DOHH2 (cell line): ENCODE measurements around the gene SAXO2.

ENCODE experiments used
- CTCF ChIP-seq: fragments of 200-600 bp; sonication (generic); IDR thresholded peaks from one replicate; pipeline ENCODE4 v1.5.1; 2014; ENCODE audit warnings: antibody characterized with exemption, mild to moderate bottlenecking, low read depth, low read length; ENCODE audit not compliant: poor library complexity, severe bottlenecking
- EZH2phosphoT487 ChIP-seq: fragments of 200-600 bp; sonication (generic); IDR thresholded peaks from 2 replicates; pipeline ENCODE4 v1.6.1; 2017; ENCODE audit warnings: borderline replicate concordance, mild to moderate bottlenecking, antibody characterized with exemption, low read length, moderate library complexity, mixed read lengths

GRCh38 chr15:82313446-82313845 is 50.8 kb downstream of the SAXO2 start:
- no peak for TF ChIP-seq CTCF
- no peak for TF ChIP-seq EZH2phosphoT487
